Hepatocyte (in vitro differentiated cells): Measurements from ENCODE around the gene POLR1B. TPM values are rescaled to one million over a fixed set of nuclear protein-coding genes. Genes with fewer than 3 reads are reported as not detected.

ENCODE experiments used
- DNase-seq: peaks from one replicate; pipeline ENCODE4 v3.0.0-alpha.2; 2016; ENCODE audit warnings: low spot score
- H2AFZ ChIP-seq: fragments of 200-600 bp; sonication (generic); 2 replicates; pipeline ENCODE4 v1.6.0; 2016; ENCODE audit warnings: antibody characterized with exemption, mild to moderate bottlenecking
- H3K27ac ChIP-seq: fragments of 200-600 bp; sonication (generic); 2 replicates; pipeline ENCODE4 v1.5.1; 2016; ENCODE audit warnings: mild to moderate bottlenecking
- H3K27me3 ChIP-seq: fragments of 200-600 bp; sonication (generic); 2 replicates; pipeline ENCODE4 v1.6.1; 2016
- H3K36me3 ChIP-seq: fragments of 200-600 bp; sonication (generic); replicated peaks from 2 replicates; pipeline ENCODE4 v1.5.1; 2016; ENCODE audit warnings: low read depth; ENCODE audit not compliant: insufficient read depth
- H3K4me1 ChIP-seq: fragments of 200-600 bp; sonication (generic); 2 replicates; pipeline ENCODE4 v1.5.1; 2016; ENCODE audit warnings: mild to moderate bottlenecking, moderate library complexity; ENCODE audit not compliant: insufficient read depth
- H3K4me2 ChIP-seq: fragments of 200-600 bp; sonication (generic); 2 replicates; pipeline ENCODE4 v1.6.0; 2016
- H3K4me3 ChIP-seq: fragments of 200-600 bp; sonication (generic); 2 replicates; pipeline ENCODE4 v1.5.1; 2016; ENCODE audit warnings: mild to moderate bottlenecking
- H3K79me2 ChIP-seq: fragments of 200-600 bp; sonication (generic); 2 replicates; pipeline ENCODE4 v1.6.0; 2017; ENCODE audit warnings: mild to moderate bottlenecking
- H3K9me2 ChIP-seq: fragments of 200-600 bp; sonication (generic); replicated peaks from 2 replicates; pipeline ENCODE4 v1.6.0; 2017; ENCODE audit warnings: mild to moderate bottlenecking; ENCODE audit not compliant: insufficient read depth
- H3K9me3 ChIP-seq: fragments of 200-600 bp; sonication (generic); 2 replicates; pipeline ENCODE4 v1.5.1; 2016; ENCODE audit warnings: low read depth, mild to moderate bottlenecking
- H4K20me1 ChIP-seq: fragments of 200-600 bp; sonication (generic); 2 replicates; pipeline ENCODE4 v1.6.0; 2016; ENCODE audit warnings: mild to moderate bottlenecking; ENCODE audit not compliant: insufficient read depth, poor library complexity, severe bottlenecking
- EZH2 ChIP-seq: fragments of 200-600 bp; sonication (generic); IDR thresholded peaks from 2 replicates; pipeline ENCODE4 v1.6.1; 2016; ENCODE audit warnings: antibody characterized with exemption, mild to moderate bottlenecking, borderline replicate concordance
- EZH2phosphoT487 ChIP-seq: fragments of 200-600 bp; sonication (generic); IDR thresholded peaks from one replicate; pipeline ENCODE4 v1.6.1; 2018; ENCODE audit warnings: antibody characterized with exemption, mild to moderate bottlenecking, low read depth, moderate library complexity; ENCODE audit not compliant: unreplicated experiment, severe bottlenecking
- WGBS: methylation state at CpG from one replicate; pipeline ENCODE4 v1.1.6; 2016; ENCODE audit warnings: low lambda C conversion rate; ENCODE audit errors: missing lambda C conversion rate; 5-methylcytosine and 5-hydroxymethylcytosine counted together
- polyA plus RNA-seq: library from polyadenylated mRNA; unstranded; fragments of >200 nt; fragmentation: Nextera tagmentation; extraction: Ambion mirVana; gene quantifications from 2 replicates; pipeline ENCODE4 v1.2.1, GENCODE V29; 2016
- total RNA-seq: library from RNA; depleted of rRNA; stranded (reverse); fragments of >200 nt; gene quantifications from 2 replicates; pipeline ENCODE4 v1.2.3, GENCODE V29; 2014
- TF ChIP-seq, protein P1 (sequence below): fragments of 200-600 bp; sonication (generic); IDR thresholded peaks from 2 replicates; pipeline ENCODE4 v1.5.1; 2016; ENCODE audit warnings: antibody characterized with exemption, mild to moderate bottlenecking; ENCODE audit not compliant: poor library complexity

Gene POLR1B
- total and polyA plus RNA-seq, 2 experiments from 2014 or later: 9.7 to 17.5 TPM

DNA sequence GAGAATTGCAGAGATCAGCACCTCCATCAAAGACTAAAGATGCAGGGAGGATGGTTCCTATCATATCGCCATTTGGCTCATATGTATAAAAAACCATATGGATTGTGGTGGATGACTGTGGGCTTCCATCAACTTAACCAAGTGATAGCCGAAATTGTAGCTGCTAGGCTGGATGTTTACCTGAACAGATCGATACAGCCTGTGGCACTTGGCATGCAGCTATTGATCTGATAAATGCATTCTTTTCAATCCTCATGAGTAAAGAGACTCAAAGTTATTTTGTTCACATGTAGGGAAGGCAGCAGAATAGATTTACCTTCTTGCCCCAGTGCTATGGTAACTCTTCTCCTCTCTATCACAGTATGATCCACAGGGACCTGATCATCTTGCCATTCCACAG is 60.7 kb downstream of the POLR1B start:
- H3K79me2 ChIP-seq: no peaks in the 10 kb centered on the region
- no peaks in the 10 kb centered on the region for H3K9me3 ChIP-seq
- H2AFZ ChIP-seq: no peak overlapping the region
- H4K20me1 ChIP-seq: no peaks in the 10 kb centered on the region
- H3K4me3 ChIP-seq: no peak overlapping the region
- no peaks in the 10 kb centered on the region for H3K27me3 ChIP-seq
- no peaks in the 10 kb centered on the region for H3K4me1 ChIP-seq
- WGBS: 92% methylated on average over 3 of the region's 3 CpGs
- TF ChIP-seq EZH2 (no peak), EZH2phosphoT487 (no peak)
- TF ChIP-seq, protein P1, sequence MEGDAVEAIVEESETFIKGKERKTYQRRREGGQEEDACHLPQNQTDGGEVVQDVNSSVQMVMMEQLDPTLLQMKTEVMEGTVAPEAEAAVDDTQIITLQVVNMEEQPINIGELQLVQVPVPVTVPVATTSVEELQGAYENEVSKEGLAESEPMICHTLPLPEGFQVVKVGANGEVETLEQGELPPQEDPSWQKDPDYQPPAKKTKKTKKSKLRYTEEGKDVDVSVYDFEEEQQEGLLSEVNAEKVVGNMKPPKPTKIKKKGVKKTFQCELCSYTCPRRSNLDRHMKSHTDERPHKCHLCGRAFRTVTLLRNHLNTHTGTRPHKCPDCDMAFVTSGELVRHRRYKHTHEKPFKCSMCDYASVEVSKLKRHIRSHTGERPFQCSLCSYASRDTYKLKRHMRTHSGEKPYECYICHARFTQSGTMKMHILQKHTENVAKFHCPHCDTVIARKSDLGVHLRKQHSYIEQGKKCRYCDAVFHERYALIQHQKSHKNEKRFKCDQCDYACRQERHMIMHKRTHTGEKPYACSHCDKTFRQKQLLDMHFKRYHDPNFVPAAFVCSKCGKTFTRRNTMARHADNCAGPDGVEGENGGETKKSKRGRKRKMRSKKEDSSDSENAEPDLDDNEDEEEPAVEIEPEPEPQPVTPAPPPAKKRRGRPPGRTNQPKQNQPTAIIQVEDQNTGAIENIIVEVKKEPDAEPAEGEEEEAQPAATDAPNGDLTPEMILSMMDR: no peak
- DNase-seq: no peak
- no peaks in the 10 kb centered on the region for H3K36me3 ChIP-seq
- no peak overlapping the region for H3K4me2 ChIP-seq
- no peaks in the 10 kb centered on the region for H3K9me2 ChIP-seq
- no peak overlapping the region for H3K27ac ChIP-seq

DNA sequence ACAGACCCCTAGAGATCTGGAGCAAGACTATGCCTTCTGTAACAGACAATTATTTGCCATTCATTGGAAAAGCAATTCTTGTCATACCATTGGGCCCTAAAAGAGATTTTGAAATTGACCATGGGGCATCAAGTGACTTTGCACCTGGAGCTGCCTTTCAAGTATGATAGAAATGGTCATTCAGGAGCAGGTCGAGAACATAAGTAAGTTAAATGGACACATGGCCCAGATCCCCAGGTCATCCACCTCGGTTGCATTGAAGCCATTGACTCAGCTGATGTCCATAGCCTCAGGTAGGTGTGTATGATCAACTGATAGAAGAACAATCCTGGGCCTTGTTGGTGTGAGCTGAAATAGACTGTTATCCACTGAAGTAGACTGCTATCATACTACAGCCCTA is 61.5 kb downstream of the POLR1B start:
- Histone ChIP-seq H2AFZ (no peak overlapping the region), H4K20me1 (no peaks in the 10 kb centered on the region), H3K9me3 (no peaks in the 10 kb centered on the region), H3K4me3 (no peak overlapping the region), H3K27me3 (no peaks in the 10 kb centered on the region), H3K36me3 (no peaks in the 10 kb centered on the region), H3K4me2 (no peak overlapping the region), H3K9me2 (no peaks in the 10 kb centered on the region), H3K27ac (no peak overlapping the region), H3K79me2 (no peaks in the 10 kb centered on the region), H3K4me1 (no peaks in the 10 kb centered on the region)
- DNase-seq: no peak
- TF ChIP-seq, protein P1: no peak
- 72% methylated on average over 2 of the region's 2 CpGs for WGBS

DNA sequence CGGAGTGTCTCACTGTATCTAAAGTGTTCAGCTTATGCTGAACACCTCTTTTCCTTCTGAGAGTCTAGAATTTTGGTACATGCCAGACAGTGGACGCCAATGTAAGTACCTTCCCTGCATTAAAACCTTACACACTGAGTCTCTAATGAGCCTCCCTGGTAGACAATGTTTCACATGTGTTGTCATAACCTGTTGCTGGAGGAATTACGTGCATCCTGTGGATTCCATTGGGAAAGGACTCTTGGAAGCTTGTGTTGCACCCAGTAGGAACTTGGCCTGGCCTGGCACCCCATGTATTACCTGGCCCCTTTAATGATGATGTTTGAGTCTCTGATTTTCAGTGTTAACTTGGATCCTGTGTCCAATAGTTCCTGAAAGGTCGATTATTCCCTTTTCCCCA is 62.7 kb downstream of the POLR1B start:
- Histone ChIP-seq H4K20me1 (no peaks in the 10 kb centered on the region), H3K36me3 (no peaks in the 10 kb centered on the region), H3K9me3 (no peaks in the 10 kb centered on the region), H3K27me3 (no peaks in the 10 kb centered on the region), H3K27ac (no peak overlapping the region), H3K4me1 (no peaks in the 10 kb centered on the region), H3K4me3 (no peak overlapping the region), H3K79me2 (no peaks in the 10 kb centered on the region), H2AFZ (no peak overlapping the region), H3K4me2 (no peak overlapping the region), H3K9me2 (no peaks in the 10 kb centered on the region)
- TF ChIP-seq EZH2phosphoT487 (no peak), EZH2 (no peak)
- TF ChIP-seq, protein P1: no peak
- WGBS: 60% methylated on average over 4 of the region's 4 CpGs
- no peak for DNase-seq

DNA sequence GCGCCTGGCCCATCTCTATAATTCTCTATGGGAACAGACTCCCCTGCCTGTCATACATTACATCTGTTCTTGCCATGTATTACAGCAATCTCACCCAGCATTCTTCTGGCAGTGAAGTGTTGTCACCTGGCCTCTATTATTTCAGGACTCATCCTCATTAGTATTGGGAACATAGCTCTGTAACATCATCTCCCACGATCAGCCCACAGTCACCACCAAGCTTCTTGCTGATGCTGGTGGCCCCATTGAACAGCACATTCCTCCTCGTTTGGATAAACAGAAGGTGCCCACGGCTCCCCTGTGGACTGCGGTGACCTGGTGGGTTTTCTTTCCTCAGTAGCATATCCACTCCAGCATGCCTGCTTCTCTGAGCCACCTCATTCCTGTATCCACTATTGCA is 63.7 kb downstream of the POLR1B start:
- Histone ChIP-seq H3K27me3 (no peaks in the 10 kb centered on the region), H3K9me3 (no peaks in the 10 kb centered on the region), H3K36me3 (no peaks in the 10 kb centered on the region), H3K4me3 (no peak overlapping the region), H3K4me2 (no peak overlapping the region), H2AFZ (no peak overlapping the region), H3K4me1 (no peaks in the 10 kb centered on the region), H3K79me2 (no peaks in the 10 kb centered on the region), H3K9me2 (no peaks in the 10 kb centered on the region), H3K27ac (no peak overlapping the region), H4K20me1 (no peaks in the 10 kb centered on the region)
- no peak for DNase-seq
- 83% methylated on average over 5 of the region's 5 CpGs for WGBS
- no peak for TF ChIP-seq EZH2phosphoT487
- TF ChIP-seq, protein P1: no peak
